GM19025 (cell line): ENCODE results near the gene OR4D5.

Experiments used
- ATAC-seq: cut with Tn5 transposase; IDR thresholded peaks from one replicate; pipeline ENCODE4 v1.9.1; 2021; ENCODE audit warnings: mild to moderate bottlenecking, low read depth, moderate library complexity; ENCODE audit not compliant: unreplicated experiment

OR4D5 gene

DNA sequence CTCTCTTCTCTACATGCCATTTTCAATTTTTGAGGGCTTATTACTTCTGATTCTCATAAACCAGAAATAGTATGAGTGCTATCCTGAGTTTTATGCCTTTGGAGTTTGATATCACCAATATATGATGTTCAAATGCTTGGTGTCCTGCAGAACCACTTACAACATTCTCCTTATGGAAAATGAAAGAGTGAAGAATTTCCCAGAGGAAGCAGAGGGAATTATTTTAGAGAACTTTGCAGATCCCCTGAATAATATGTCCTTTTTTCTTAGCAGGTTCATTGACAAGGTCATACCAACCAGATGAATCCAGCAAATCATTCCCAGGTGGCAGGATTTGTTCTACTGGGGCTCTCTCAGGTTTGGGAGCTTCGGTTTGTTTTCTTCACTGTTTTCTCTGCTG, at the start of gene OR4D5:
Gene OR4D5, plus strand, starts transcription at position 301 of the 400 bp plus-strand sequence. Its CDS starts 0 bp downstream, at position 301.
- no peak for ATAC-seq

DNA sequence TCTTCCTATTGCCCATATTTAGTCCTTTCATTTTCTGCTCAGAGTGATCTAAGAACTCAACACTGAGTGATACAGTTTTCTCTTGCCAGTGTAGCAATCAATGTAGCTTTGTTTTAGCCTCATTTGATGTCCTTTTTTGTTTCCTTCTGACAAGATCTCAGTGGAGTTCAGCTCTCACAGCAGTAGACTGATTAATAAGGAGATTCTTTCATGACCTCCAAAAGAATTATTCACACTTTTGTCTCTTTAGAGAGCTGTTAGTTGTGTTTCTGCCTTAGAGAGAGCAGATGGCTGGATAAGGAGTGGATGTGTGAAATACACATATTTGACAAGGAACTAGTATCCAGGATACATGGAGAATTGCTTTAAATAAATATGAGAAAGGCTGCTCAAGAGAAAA, 47.4 kb upstream of the OR4D5 start:
- no peak for ATAC-seq

DNA sequence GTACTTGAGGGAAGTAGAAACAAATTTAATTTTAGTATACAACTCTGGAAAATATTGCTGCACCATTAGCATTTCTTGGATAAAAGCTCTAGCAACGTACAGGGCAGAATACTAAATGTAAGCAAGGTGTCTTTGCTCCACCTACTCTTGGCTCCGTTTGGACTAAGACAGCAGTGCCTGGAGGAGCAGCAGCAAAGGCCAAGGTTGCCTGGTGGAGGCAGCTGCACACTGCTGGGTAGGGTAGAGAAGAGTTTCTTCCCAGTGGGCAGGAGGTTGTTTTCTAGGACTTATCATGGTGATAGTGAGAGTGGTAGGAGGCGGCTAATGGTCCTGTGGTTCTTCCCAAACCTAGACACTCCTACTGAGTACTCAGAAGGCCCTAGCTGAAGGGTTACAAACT, 39.6 kb upstream of the OR4D5 start:
- ATAC-seq: no peak

DNA sequence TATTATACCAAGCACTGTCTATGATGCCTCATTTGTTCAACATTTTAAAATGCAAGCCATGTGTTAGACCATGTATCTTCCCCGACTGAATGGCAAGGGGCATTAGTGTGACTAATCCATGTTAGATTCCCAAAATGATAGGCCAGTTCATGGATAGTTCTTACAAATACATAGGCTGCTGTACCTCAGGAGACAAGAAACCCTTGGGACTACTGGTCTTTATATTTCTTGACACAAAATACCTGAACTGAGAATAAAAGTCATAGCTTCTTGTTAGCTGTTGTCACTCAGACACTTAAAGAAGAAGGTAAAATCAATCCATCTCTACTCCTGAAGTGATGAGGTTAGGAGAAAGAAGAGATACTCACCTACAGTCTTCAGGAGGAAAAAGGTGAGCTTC, 37.5 kb upstream of the OR4D5 start, which contains the start of gene OR8D4:
Gene OR8D4, plus strand, starts transcription at position 301 of the 400 bp plus-strand sequence. CDS start 4,265 bp downstream, outside the sequence.
- ATAC-seq: no peak

DNA sequence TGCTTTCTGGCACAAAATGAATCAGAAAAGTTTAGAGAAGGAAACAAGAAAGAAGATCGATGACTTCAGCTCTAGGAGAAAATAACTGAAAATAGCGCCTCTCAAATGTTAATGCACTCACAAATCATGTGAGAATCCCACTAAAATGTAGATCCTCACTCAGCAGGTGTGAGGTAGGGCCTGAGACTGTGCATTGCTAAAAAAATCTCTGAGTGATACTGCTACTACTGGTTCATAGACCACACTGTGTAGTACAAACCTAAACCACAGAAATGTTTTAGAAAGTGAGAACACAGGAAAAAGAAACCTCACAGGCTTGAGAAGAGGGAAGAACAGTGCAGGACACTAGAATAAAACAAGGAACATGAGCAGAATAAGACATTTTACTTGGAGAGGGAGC, 35.5 kb upstream of the OR4D5 start:
- no peak for ATAC-seq

DNA sequence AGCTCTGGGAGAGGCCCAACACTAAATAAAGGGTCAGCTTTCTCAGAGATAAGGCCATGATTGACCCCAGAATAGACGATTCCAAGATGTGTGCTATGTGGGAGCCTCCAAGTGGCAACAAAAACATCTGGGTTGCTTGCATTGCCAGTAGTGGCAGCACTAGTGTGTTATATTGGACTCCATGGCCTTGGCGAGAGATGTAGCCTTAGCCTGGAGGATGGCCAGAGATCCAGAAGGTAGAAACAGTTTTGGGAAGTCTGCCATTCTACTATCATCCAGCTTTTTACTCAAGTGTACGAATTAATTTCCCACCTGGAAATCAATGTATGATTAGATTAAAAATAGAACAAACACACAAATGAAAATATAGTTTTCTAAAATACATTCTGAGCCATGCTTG, 34.5 kb upstream of the OR4D5 start:
- no peak for ATAC-seq

DNA sequence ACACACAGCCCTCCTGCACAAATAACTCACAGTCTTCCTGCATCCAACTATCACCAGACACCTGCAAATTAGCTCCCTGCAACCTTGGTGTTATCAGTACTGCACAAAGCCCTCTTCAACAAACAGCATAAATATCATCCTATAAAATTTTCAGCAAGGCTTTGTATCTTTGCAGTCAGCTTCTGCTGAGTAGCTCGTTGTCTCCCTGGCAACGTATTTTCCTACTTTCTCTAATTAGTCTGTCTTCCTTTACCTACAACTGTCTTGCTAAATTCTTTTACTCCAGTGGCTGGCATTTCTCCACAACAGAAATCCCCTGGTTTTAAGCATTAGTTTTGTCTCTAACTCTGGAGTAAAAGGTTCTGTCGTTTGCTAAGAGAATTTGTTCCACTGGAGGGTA, 33.6 kb upstream of the OR4D5 start:
- no peak for ATAC-seq

DNA sequence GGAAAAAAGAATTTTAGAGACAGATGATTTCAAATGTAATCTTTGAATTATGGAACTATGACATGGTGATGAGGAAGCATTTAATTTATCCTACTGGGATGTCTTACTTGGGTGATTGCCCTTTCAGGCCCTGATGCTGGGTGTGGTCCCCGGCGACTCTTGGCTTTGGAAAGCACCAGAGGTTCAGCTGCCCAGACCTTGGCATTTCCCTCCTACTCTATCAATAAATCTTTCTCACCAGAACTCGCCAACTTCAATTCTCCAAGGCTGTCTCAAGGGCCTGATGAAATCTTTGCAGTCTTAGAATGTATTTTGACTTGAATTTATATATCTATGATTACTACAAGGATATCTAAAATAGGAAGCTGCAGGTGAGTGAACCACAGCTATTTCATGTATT, 18.5 kb upstream of the OR4D5 start:
- no peak for ATAC-seq

DNA sequence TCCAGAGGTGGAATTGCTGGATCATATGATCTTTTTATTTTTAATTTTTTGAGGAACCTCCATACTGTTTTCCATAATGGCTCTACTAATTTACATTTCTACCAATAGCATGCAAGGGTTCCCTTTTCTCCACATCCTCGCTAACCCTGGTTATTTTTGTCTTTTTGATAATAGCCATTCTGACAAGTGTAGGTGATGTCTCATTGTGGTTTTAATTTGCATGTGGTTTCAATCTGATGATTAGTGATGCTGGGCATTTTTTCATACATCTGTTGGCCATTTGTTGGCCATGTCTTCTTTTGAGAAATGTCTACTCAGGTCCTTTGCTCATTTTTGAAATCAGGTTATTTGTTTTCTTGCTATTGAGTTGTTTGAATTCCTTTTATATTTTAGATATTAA, 15.4 kb upstream of the OR4D5 start:
- ATAC-seq: no peak

DNA sequence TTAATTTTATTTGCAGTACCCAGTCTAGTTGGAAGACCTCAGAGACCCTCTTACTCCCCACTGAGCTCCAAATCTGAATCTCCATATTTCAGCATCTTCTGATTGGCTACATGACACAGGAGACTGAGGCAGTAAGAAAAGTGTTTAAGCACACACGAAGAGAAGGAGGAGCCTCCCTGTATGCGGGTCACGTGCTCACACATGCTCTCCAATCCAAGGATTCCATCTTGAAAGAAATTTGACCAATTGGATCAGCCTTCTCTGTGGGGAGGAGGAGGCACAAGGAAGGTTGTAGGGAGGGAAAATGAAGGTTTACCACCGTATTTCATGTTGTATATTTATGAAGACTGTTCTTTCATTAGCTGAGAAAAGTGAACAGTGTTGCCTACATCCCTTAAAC, 3.0 kb downstream of the OR4D5 start:
- ATAC-seq: no peak

DNA sequence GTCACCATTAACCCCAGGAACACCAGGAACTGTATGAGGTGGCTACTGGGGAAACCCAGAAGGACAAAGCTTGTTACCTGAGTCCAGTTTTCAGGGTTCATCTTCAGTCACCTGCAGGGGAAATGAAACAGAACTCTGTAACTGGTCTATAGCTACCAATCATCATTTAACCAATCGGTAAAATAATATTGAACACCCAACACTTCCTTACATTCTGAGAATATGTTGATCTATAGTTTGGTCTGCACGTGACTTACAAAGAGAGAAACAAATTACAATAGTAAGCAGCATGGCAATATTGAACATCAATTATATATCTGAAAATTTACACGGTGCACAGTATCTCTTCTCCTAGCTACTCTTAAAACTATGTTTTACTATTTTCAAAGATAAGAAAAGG, 4.3 kb downstream of the OR4D5 start, which contains the start of gene OR6T1:
Gene OR6T1, minus strand, starts transcription at position 101 of the 400 bp plus-strand sequence. Its CDS starts 0 bp downstream, at position 101.
- no peak for ATAC-seq

DNA sequence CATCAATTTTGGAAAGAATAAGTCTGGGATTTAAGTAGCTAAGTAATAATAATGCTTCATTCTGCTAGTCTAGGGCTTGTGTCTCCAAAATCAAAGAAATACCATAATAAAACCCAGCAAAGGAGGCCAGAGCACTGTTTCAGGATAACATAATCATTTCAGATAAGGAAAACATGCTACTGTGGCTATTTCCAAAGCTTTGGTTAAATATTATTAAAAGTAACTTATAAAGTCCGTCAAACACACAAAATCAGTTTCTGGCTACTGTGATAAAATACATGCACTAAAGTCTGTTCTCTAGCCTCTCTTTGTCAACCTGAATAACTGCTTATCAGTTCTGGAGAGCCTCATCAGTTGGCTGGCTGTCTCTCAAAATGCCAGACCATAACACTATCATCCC, 5.7 kb downstream of the OR4D5 start:
- no peak for ATAC-seq

DNA sequence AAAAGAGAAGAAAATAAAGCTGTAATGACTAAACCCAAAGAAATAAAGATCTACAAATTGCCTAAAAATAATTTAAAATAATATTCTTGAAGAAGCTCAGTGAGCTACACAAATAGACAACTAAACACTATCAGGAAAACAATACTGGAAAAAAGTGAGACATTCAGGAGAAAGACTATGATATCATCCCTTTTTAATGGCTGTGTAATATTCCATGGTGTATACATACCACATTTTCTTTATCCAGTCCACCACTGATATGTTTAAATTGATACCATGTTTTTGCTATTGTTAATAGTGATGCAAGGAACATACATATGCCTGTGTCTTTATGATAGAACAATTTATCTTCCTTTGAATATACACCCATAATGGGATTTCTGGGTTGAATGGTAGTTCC, 17.3 kb downstream of the OR4D5 start:
- ATAC-seq: no peak

DNA sequence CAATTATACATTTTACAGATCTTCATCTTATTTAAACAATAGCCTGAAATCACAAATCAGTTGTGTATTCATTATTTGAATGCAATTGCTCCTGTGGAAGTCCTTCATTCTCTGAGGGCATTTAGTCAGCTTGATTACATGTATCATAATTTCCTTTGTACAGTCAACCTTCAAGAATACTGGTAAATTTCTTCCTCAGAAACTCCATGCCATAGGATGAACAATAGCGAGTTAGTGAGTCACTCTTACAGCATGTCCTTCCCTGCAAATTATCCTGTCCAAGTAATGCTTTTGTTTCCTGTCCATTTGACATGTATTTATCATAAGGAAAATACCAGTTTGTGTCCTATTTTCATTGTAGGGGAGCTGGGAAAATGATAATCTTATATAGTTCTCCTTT, 34.4 kb downstream of the OR4D5 start:
- ATAC-seq: no peak

DNA sequence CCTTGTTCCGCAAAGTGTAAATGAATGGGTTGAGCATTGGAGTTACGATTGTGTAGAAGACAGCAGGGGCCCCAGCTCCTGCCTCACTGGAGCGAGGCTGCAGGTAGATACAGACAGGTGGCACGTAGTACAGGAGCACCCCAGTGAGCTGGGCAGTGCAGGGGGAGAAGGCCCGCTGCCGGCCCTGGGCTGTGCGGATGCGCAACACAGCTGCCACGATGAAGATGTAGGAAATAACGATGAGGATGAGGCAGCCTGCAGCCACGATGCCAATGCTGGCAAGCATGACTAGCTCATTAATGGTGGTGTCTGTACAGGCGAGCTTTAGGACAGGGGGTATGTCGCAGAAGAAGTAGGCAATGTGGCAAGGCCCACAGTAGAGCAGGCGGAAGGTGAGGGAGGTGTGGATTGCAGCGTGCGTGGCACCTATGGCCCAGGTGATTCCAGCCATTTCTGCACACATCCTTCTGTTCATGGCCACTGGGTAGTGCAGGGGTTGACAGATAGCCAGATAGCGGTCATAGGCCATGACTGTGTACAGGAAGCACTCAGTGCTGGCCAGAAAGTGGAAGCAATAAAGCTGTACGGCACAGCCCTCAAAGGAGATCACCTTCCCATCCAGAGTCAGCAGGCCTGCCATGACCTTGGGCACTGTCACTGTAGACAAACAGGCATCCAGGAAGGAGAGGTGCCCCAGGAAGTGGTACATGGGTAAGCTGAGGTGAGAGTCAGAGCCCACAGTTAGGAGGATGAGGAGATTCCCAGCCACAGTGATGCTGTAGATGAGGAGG, 37.5 kb downstream of the OR4D5 start:
- no peak for ATAC-seq

DNA sequence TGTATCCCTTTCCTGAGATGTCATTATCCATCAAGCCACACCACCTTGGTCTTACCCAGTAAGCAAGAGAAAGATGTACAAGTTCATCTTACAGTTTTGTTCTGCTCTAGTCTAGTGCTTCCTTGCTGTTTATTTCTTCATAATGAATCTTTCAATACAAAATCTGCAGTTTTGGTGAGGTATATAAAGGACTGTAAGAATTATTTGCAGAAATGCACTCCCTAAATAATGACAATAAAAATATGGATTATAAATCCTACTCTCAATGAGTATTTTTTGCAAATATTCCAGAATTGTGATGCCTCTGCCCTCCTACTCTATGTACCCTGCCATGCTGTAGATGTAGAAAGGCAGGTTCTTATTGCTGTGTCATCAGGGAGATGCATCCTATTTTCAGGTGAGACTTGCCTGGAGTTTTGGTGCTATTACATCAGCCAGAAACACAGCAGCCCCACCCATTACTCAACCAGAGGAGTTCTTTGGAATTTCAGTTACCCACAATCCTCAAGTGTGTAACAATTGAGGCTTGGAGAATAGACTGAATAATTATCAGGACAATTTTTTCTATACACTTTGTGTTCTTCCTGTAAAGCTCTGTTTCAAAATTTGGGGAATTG, 38.4 kb downstream of the OR4D5 start, which contains the start of gene OR10S1:
Gene OR10S1, minus strand, starts transcription at position 51 of the 617 bp plus-strand sequence. CDS start 117 bp downstream, outside the sequence.
- ATAC-seq: no peak

DNA sequence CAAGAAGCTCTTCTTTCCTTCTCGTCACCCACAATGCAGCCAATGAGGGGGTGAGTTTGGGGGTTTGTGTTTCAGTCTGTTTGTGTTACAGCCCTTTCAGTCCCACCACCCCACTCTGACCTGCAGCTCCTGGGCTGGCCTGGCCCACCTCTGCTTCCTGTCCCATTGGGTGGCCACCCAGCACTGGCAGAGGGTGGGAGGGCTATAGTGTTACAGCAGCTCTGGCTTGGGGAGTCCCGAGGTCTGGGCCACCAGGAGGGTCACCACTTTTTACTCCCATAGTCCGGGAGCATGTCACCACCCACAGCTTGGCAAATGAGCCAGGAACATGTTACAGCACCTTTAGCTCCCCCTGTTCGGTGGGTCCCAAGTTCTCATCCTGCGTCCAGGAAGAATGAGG, 39.9 kb downstream of the OR4D5 start:
- no peak for ATAC-seq
